K562 (cell line): Measurements from ENCODE around the gene SLC10A1. TPM values are rescaled to one million over a fixed set of nuclear protein-coding genes. Genes with fewer than 3 reads are reported as not detected.
A peak's percentile ranks its signal among the peaks of the same experiment; 100 is the strongest.

ENCODE experiments used
- ATAC-seq: fragments of 200-7000 bp; cut with Tn5 transposase; 3 replicates; pipeline ENCODE4 v1.9.1; 2020; ENCODE audit warnings: moderate library complexity
- BruUV-seq: library from RNA; stranded (reverse); fragments of 400-500 nt; replicated peaks from 2 replicates; lab custom pipeline; 2021; lab: Mats Ljungman, UMichigan
- CTCF ChIA-PET: fragments of 300-600 bp; formaldehyde crosslinking; extraction: SDS; loops from one replicate; lab custom pipeline; 2021; ENCODE audit warnings: low intra/inter-chr PET ratio; lab: Yijun Ruan, JAX
- POLR2A ChIA-PET: fragments of 300-600, 350-650 bp; sonication (Branson Sonifier 250); formaldehyde crosslinking; extraction: SDS; loops from one replicate; lab custom pipeline; 2021; ENCODE audit warnings: antibody characterized with exemption, inconsistent platforms; lab: Yijun Ruan, JAX
- DNase-seq, 4 experiments: peaks; one replicate each; pipeline versions ENCODE4 v3.0.0 to v3.0.0-alpha.2; 2011 to 2018; ENCODE audit warnings: low spot score in 3 of 4, mixed read lengths in 3 of 4; ENCODE audit errors: extremely low read depth in 1 of 4
- FAIRE-seq: peaks from 2 replicates; lab custom pipeline; 2011; peaks lifted over from hg19 to GRCh38; lab: Jason Lieb, UNC
- H2AFZ ChIP-seq: 2 replicates; pipeline ENCODE4 v1.6.0; 2011; ENCODE audit warnings: low read depth, low read length, control low read depth, inconsistent platforms
- H3K27ac ChIP-seq: fragments of 200-600 bp; 3 replicates; pipeline ENCODE4 v1.8.0; 2011; ENCODE audit warnings: low read depth, mild to moderate bottlenecking, control low read depth, inconsistent platforms, low read length, moderate library complexity, mixed read lengths; ENCODE audit errors: extremely low read depth
- H3K27me3 ChIP-seq, 2 experiments: fragments of 300-600 bp in 1 of 2; 2 replicates in 1 of 2; 3 replicates in 1 of 2; pipeline versions ENCODE4 v1.6.0 to v1.8.0; 2011; ENCODE audit warnings: inconsistent platforms in 2 of 2, low read length in 2 of 2, mild to moderate bottlenecking in 1 of 2, mixed read lengths in 1 of 2, moderate library complexity in 1 of 2; ENCODE audit not compliant: control insufficient read depth in 2 of 2, insufficient read depth in 2 of 2
- H3K36me3 ChIP-seq: fragments of 300-600 bp; 3 replicates; pipeline ENCODE4 v1.8.0; 2011; ENCODE audit warnings: mild to moderate bottlenecking, low read length, inconsistent platforms; ENCODE audit not compliant: control insufficient read depth, insufficient read depth
- H3K4me1 ChIP-seq, 2 experiments: fragments of 200-600 bp in 1 of 2; replicated peaks in 1 of 2; 2 replicates in 1 of 2; 3 replicates in 1 of 2; pipeline versions ENCODE4 v1.5.1 to v1.8.0; 2011; ENCODE audit warnings: inconsistent platforms in 2 of 2, low read length in 2 of 2, mild to moderate bottlenecking in 1 of 2, mixed read lengths in 1 of 2, moderate library complexity in 1 of 2; ENCODE audit not compliant: control insufficient read depth in 2 of 2, insufficient read depth in 2 of 2
- H3K4me2 ChIP-seq: 2 replicates; pipeline ENCODE4 v1.6.1; 2011; ENCODE audit warnings: low read length, control low read depth, inconsistent platforms, mixed read lengths; ENCODE audit not compliant: insufficient read depth
- H3K4me3 ChIP-seq: fragments of 200-600 bp; sonication (generic), shearing (Covaris generic); 2 replicates; pipeline ENCODE4 v1.5.1; 2016; ENCODE audit warnings: control low read depth, inconsistent platforms
- H3K79me2 ChIP-seq: fragments of 200-600 bp; 3 replicates; pipeline ENCODE4 v1.8.0; 2011; ENCODE audit warnings: low read length, inconsistent platforms; ENCODE audit not compliant: control insufficient read depth, insufficient read depth
- H3K9ac ChIP-seq, 2 experiments: 2 replicates each; pipeline versions ENCODE4 v1.6.0 to v1.6.1; 2011; ENCODE audit warnings: low read depth in 2 of 2, low read length in 2 of 2, control low read depth in 1 of 2, inconsistent platforms in 1 of 2, mild to moderate bottlenecking in 1 of 2, mixed read lengths in 1 of 2; ENCODE audit not compliant: insufficient read depth in 1 of 2
- H3K9me1 ChIP-seq: one replicate; pipeline ENCODE4 v1.6.0; 2011; ENCODE audit warnings: inconsistent platforms, mild to moderate bottlenecking, low read length, moderate library complexity; ENCODE audit not compliant: control insufficient read depth, insufficient read depth
- H3K9me3 ChIP-seq: replicated peaks from 2 replicates; pipeline ENCODE4 v1.5.1; 2011; ENCODE audit warnings: low read depth, low read length, inconsistent platforms; ENCODE audit not compliant: control insufficient read depth, insufficient read depth
- H4K20me1 ChIP-seq: replicated peaks from 2 replicates; pipeline ENCODE4 v1.6.1; 2011; ENCODE audit warnings: low read length, inconsistent platforms, mixed read lengths; ENCODE audit not compliant: control insufficient read depth, insufficient read depth
- CBX1 ChIP-seq: sonication (generic); IDR thresholded peaks from 2 replicates; pipeline ENCODE4 v1.6.1; 2016; ENCODE audit warnings: antibody characterized with exemption, low read depth, mild to moderate bottlenecking
- ERF ChIP-seq: fragments of 450-650 bp; formaldehyde crosslinking; IDR thresholded peaks from 2 replicates; pipeline ENCODE4 v1.4.0; 2020; ENCODE audit warnings: mild to moderate bottlenecking, mixed read lengths
- ESRRB ChIP-seq: fragments of 250-450 bp; sonication (Bioruptor Pico); IDR thresholded peaks from 2 replicates; pipeline ENCODE4 v1.5.0; 2020; ENCODE audit warnings: mild to moderate bottlenecking, moderate library complexity, borderline replicate concordance
- GTF2A2 ChIP-seq: IDR thresholded peaks from 2 replicates; pipeline ENCODE4 v1.6.1; 2016; ENCODE audit warnings: mild to moderate bottlenecking, missing genetic modification characterization, missing compliant biosample characterization
- JUN ChIP-seq, 2 experiments: sonication (generic) in 1 of 2; formaldehyde crosslinking in 1 of 2; IDR thresholded peaks; 2 replicates each; pipeline versions ENCODE4 v1.6.1 to v1.8.0; 2012 to 2022; ENCODE audit warnings: borderline replicate concordance in 2 of 2, mild to moderate bottlenecking in 2 of 2, improper control_type of control experiment in 1 of 2, low read depth in 1 of 2, low read length in 1 of 2, missing genetic modification reagents in 1 of 2
- NCOA4 ChIP-seq: fragments of 450-650 bp; IDR thresholded peaks from 2 replicates; pipeline ENCODE4 v1.6.1; 2018; ENCODE audit warnings: mild to moderate bottlenecking; ENCODE audit not compliant: partially characterized antibody
- PHF21A ChIP-seq: fragments of 450-650 bp; IDR thresholded peaks from 2 replicates; pipeline ENCODE4 v1.6.1; 2017; ENCODE audit warnings: low read depth, borderline replicate concordance
- POLR2G ChIP-seq: fragments of 200-400 bp; formaldehyde crosslinking; IDR thresholded peaks from 2 replicates; pipeline ENCODE4 v1.6.1; 2017; ENCODE audit warnings: low read depth, mild to moderate bottlenecking, antibody characterized with exemption, low read length, moderate library complexity
- RBFOX2 ChIP-seq: fragments of 200-400 bp; formaldehyde crosslinking; IDR thresholded peaks from 2 replicates; pipeline ENCODE4 v1.6.1; 2017; ENCODE audit warnings: low read depth, mild to moderate bottlenecking, low read length, moderate library complexity
- ZBTB7A ChIP-seq: IDR thresholded peaks from 2 replicates; pipeline ENCODE4 v1.6.1; 2011; ENCODE audit warnings: low read depth, mild to moderate bottlenecking, low read length, moderate library complexity, borderline replicate concordance; ENCODE audit not compliant: control insufficient read depth
- WGBS: fragments of 100-300 bp; shearing (Covaris generic); methylation state at CpG from one replicate; pipeline ENCODE4 v1.1.6; 2016; ENCODE audit warnings: low coverage, mixed read lengths; ENCODE audit not compliant: insufficient coverage; ENCODE audit errors: missing lambda C conversion rate; 5-methylcytosine and 5-hydroxymethylcytosine counted together
- in situ Hi-C: fragments of 300-500 bp; cut with MboI; formaldehyde crosslinking; loops from 4 replicates; pipeline ENCODE4 v1.15.0; 2018; ENCODE audit warnings: inconsistent platforms, mixed read lengths
- intact Hi-C: fragments of 100-400 bp; cut with micrococcal nuclease; formaldehyde crosslinking; loops from 2 replicates; pipeline ENCODE4 v1.14.2; 2022
- polyA plus RNA-seq, 8 experiments: library from polyadenylated mRNA; depleted of rRNA in 4 of 8; stranded (reverse) in 5 of 8; unstranded in 3 of 8; fragments of >200 nt; fragmentation: Nextera tagmentation in 2 of 8; fragmentation: Illumina TruSeq in 1 of 8; extraction: Ambion mirVana in 2 of 8; extraction: Trizol in 1 of 8; gene quantifications; 2 replicates each; pipeline versions ENCODE4 v1.2.1 to v1.2.3, GENCODE V29; 2011 to 2014; ENCODE audit warnings: inconsistent platforms in 1 of 8, missing spikeins in 1 of 8
- total RNA-seq, 7 experiments: library from RNA; depleted of rRNA in 6 of 7; stranded (reverse); fragments of >200 nt in 6 of 7; fragmentation: Illumina TruSeq in 2 of 7; extraction: Trizol in 2 of 7; gene quantifications; 2 replicates each; pipeline versions ENCODE4 v1.2.1 to v1.2.3, GENCODE V29; 2011 to 2021; ENCODE audit warnings: low replicate concordance in 1 of 7
- TF ChIP-seq, protein P1 (sequence below), 3 experiments: fragments of 200-800 bp in 1 of 3; sonication (Bioruptor generic) in 1 of 3; sonication (generic) in 1 of 3; formaldehyde crosslinking in 1 of 3; IDR thresholded peaks; 2 replicates each; pipeline versions ENCODE4 v1.6.1 to v1.8.0; 2016 to 2022; ENCODE audit warnings: mild to moderate bottlenecking in 2 of 3, missing compliant biosample characterization in 2 of 3, missing genetic modification characterization in 2 of 3, missing genetic modification reagents in 1 of 3
- TF ChIP-seq, protein P2 (sequence below), 2 experiments: IDR thresholded peaks; 2 replicates each; pipeline ENCODE4 v1.6.1; 2011; ENCODE audit warnings: borderline replicate concordance in 1 of 2, control low read depth in 1 of 2, low read depth in 1 of 2, low read length in 1 of 2, mild to moderate bottlenecking in 1 of 2, mixed read lengths in 1 of 2, moderate library complexity in 1 of 2; ENCODE audit not compliant: insufficient read depth in 1 of 2, insufficient read length in 1 of 2, poor library complexity in 1 of 2, severe bottlenecking in 1 of 2; ENCODE audit errors: extremely low read depth in 1 of 2
- TF ChIP-seq, protein P3 (sequence below), 2 experiments: IDR thresholded peaks; 2 replicates each; pipeline ENCODE4 v1.6.1; 2012; ENCODE audit warnings: improper control_type of control experiment in 2 of 2, low read depth in 2 of 2, low read length in 2 of 2, borderline replicate concordance in 1 of 2

SLC10A1 gene
- total and polyA plus RNA-seq, 9 of the 15 experiments (the other 6 are each of a cell fraction or from before 2014, with no cell fraction given) = not detected

DNA sequence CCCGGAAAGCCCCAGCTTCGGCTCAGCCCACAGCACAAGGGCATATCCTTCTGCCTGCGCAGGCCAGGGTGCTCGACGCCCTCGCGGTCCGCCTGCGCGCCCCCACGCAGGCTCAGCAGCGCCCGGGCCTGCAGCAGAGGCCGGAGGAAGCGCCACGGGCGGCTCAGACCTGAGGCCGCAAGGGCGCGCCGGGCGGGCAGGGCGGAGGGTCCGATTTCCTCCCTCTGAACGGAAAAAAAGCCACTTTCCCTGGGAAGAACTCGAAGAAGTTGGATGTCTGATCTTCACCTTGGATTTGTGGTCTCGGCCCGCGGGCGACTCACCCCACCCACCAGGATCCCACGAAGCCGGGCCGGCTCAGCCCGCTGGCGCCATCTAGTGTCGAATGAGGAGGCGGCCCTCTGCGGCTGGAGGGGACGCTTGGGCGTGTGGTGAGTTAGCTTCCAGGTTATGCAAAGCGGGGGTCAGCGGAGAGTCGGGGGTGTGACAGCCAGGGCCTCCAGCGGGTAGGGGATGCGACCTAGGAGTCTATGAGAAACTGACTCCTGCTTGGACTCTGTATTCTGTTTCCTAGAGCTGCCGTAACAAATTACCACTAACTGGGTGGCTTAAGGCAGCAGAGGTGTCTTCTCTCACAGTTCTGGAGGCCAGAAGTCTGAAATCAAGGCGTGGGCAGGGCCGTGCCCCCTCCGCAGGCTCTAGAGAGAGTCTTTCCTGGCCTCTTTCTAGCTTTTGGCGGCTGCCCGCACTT lies 70.1 kb downstream of the SLC10A1 start:
- no peaks in the 10 kb centered on the region for H3K9me3 ChIP-seq
- POLR2A ChIA-PET = interaction anchor here (0.6 to 0.8 kb wide), 3 partner anchors 22 to 36 kb away, joined by 3 read pairs; no protein-coding TSS in a partner anchor
- no peaks in the 10 kb centered on the region for H3K79me2 ChIP-seq
- WGBS = 7% methylated on average over 24 of the region's 51 CpGs
- intact Hi-C loops = loop anchor here (1.0 kb wide), 1 partner anchor 142 kb away; no protein-coding TSS in a partner anchor
- peak overlapping the region; percentile 66 to 90; a peak in 3 of 4 replicates for H3K9ac ChIP-seq
- H3K4me2 ChIP-seq = peak overlapping the region; percentile 71
- ATAC-seq = peak; percentile 98
- CTCF ChIA-PET = interaction anchor here (0.6 to 3.9 kb wide), 7 partner anchors 79 to 191 kb away, joined by 3 to 47 read pairs (median 3); partner anchors contain the start of gene CCDC177
- no peaks in the 10 kb centered on the region for H3K36me3 ChIP-seq
- in situ Hi-C loops = loop anchor here (5.0 kb wide), 1 partner anchor 145 kb away; no protein-coding TSS in a partner anchor
- peak; percentile 71 for FAIRE-seq
- peak overlapping the region; percentile 94 for H2AFZ ChIP-seq
- no peak overlapping the region for H3K27ac ChIP-seq
- H3K9me1 ChIP-seq = no peaks in the 10 kb centered on the region
- H3K4me3 ChIP-seq = peak overlapping the region; percentile 32
- no TSS peak for BruUV-seq
- H3K4me1 ChIP-seq = peaks cover 0 to 9% of the 10 kb centered on the region in 2 experiments; a peak in 3 of 5 replicates
- no peaks in the 10 kb centered on the region for H4K20me1 ChIP-seq
- peak; percentile 75 to 84 (median 80) for DNase-seq
- H3K27me3 ChIP-seq = no peaks in the 10 kb centered on the region
- TF ChIP-seq, protein P1, sequence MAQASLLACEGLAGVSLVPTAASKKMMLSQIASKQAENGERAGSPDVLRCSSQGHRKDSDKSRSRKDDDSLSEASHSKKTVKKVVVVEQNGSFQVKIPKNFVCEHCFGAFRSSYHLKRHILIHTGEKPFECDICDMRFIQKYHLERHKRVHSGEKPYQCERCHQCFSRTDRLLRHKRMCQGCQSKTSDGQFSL (CRISPR knock-in tag; IDR thresholded peaks at IDR 0.05) = 0 out of 2 replicates have a peak, but pooled peaks have one; percentile 49
- TF ChIP-seq, protein P1 (tag; IDR thresholded peaks at IDR 0.05) = no peak
- TF ChIP-seq PHF21A = no peak; the same call in 1 of the 2 replicates
- TF ChIP-seq, protein P2, sequence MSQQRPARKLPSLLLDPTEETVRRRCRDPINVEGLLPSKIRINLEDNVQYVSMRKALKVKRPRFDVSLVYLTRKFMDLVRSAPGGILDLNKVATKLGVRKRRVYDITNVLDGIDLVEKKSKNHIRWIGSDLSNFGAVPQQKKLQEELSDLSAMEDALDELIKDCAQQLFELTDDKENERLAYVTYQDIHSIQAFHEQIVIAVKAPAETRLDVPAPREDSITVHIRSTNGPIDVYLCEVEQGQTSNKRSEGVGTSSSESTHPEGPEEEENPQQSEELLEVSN (IDR thresholded peaks at IDR 0.05; ENCODE audit: borderline replicate concordance in 1 of 2, extremely low read depth in 1 of 2, insufficient read depth in 1 of 2, insufficient read length in 1 of 2, low read depth in 1 of 2, low read length in 1 of 2, poor library complexity in 1 of 2, severe bottlenecking in 1 of 2) = peak; percentile 56 to 84
- TF ChIP-seq ZBTB7A = peak; percentile 27; the same call in 1 of the 2 replicates
- TF ChIP-seq, protein P3, sequence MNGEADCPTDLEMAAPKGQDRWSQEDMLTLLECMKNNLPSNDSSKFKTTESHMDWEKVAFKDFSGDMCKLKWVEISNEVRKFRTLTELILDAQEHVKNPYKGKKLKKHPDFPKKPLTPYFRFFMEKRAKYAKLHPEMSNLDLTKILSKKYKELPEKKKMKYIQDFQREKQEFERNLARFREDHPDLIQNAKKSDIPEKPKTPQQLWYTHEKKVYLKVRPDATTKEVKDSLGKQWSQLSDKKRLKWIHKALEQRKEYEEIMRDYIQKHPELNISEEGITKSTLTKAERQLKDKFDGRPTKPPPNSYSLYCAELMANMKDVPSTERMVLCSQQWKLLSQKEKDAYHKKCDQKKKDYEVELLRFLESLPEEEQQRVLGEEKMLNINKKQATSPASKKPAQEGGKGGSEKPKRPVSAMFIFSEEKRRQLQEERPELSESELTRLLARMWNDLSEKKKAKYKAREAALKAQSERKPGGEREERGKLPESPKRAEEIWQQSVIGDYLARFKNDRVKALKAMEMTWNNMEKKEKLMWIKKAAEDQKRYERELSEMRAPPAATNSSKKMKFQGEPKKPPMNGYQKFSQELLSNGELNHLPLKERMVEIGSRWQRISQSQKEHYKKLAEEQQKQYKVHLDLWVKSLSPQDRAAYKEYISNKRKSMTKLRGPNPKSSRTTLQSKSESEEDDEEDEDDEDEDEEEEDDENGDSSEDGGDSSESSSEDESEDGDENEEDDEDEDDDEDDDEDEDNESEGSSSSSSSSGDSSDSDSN (IDR thresholded peaks at IDR 0.05; ENCODE audit: borderline replicate concordance in 1 of 2, low read depth in 2 of 2, low read length in 2 of 2) = peak in 1 of 2 experiments; percentile 65; a peak in 1 of 4 replicates
- peak; percentile 22; the same call in 1 of the 2 replicates for TF ChIP-seq JUN (IDR thresholded peaks at IDR 0.05; ENCODE audit: borderline replicate concordance, low read depth, low read length)
- TF ChIP-seq JUN (CRISPR knock-in tag; IDR thresholded peaks at IDR 0.05; ENCODE audit: borderline replicate concordance) = no peak
- TF ChIP-seq ESRRB (CRISPR knock-in tag) = no peak
- peak; percentile 58 for TF ChIP-seq RBFOX2
- TF ChIP-seq CBX1 = 0 out of 2 replicates have a peak, but pooled peaks have one; percentile 34
- TF ChIP-seq GTF2A2 (tag) = no peak
- TF ChIP-seq NCOA4 = no peak
- TF ChIP-seq ERF (CRISPR knock-in tag) = peak; percentile 62; the same call in 1 of the 2 replicates
- peak; percentile 38; the same call in 1 of the 2 replicates for TF ChIP-seq POLR2G
